Right cardiac atrium (tissue), 5 donors: Measurements from ENCODE around the gene STYK1. TPM values are rescaled to one million over a fixed set of nuclear protein-coding genes. Genes with fewer than 3 reads are reported as not detected.

Experiments used
- ATAC-seq, 2 donors: fragments of 200-7000 bp; cut with Tn5 transposase; one replicate each; pipeline versions ENCODE4 v1.8.0 to v1.9.1; 2020; ENCODE audit warnings: moderate library complexity in 2 of 2, mild to moderate bottlenecking in 1 of 2
- DNase-seq, 3 donors: peaks; one replicate each; pipeline ENCODE4 v3.0.0-alpha.2; 2020
- H3K27ac ChIP-seq: one replicate; pipeline ENCODE4 v1.5.1; 2013; ENCODE audit warnings: mild to moderate bottlenecking, low read length, control low read depth, moderate library complexity
- H3K27me3 ChIP-seq: one replicate; pipeline ENCODE4 v1.6.1; 2013; ENCODE audit not compliant: control insufficient read depth, insufficient read depth
- H3K4me1 ChIP-seq: one replicate; pipeline ENCODE4 v1.6.1; 2013; ENCODE audit warnings: low read length; ENCODE audit not compliant: control insufficient read depth, insufficient read depth
- H3K4me3 ChIP-seq: one replicate; pipeline ENCODE4 v1.5.1; 2013; ENCODE audit warnings: low read length, control low read depth
- H3K9me3 ChIP-seq: one replicate; pipeline ENCODE4 v1.6.1; 2013; ENCODE audit warnings: low read length; ENCODE audit not compliant: control insufficient read depth
- WGBS: extraction: QIAGEN DNeasy Blood & Tissue Kit; methylation state at CpG from one replicate; pipeline ENCODE4 v1.1.7; 2013; 5-methylcytosine and 5-hydroxymethylcytosine counted together
- intact Hi-C, 4 donors: fragments of 100-400 bp; cut with DNase I; formaldehyde crosslinking; loops; one replicate each; pipeline versions ENCODE4 v1.11.0 to v1.14.0; 2022 to 2023
- long read RNA-seq, 4 donors: library from polyadenylated mRNA; unstranded; transcript quantifications; one replicate each; pipeline ENCODE4 v2.0.0, GENCODE V29; 2020 to 2021
- polyA plus RNA-seq: library from polyadenylated mRNA; stranded (reverse); fragments of 200-250 nt; gene quantifications from one replicate; pipeline ENCODE4 v1.2.3, GENCODE V29; 2013
- total RNA-seq, 4 donors: library from RNA; stranded (reverse); fragmentation: NEBNext Ultra II Directional; extraction: Animal tissue kit (Norgen Biotek cat#: 25700); gene quantifications; one replicate each; pipeline ENCODE4 v1.2.1, GENCODE V29; 2021
- donor health status: healthy with polysubstance abuse.
- donor health status: DM: no; HTN: yes; CAD: no.
- donor health status: DM: no; HTN: no; CAD: no.
- donor health status: DM: no; HTN: yes; CAD: no; lungs with severe emphysema.
- donor health status: DM: yes; HTN: yes; CAD: no.

Gene STYK1
- total RNA-seq (under 1 TPM in 1 of 4 donors, not detected in 3; 0.09 TPM), polyA plus RNA-seq (0.02 TPM)
- long read RNA-seq, donor 1 = 0 reads
- long read RNA-seq, donor 2 = 0 reads
- long read RNA-seq, donor 3 = 0 reads
- long read RNA-seq, donor 4 = 0 reads

GRCh38 chr12:10673659-10674384 is at the start of gene STYK1:
Gene STYK1 (minus strand): TSS chr12:10674052. CDS start chr12:10634618, 39,434 bp downstream.
- intact Hi-C loops = no loop called here
- Histone ChIP-seq H3K4me3 (peak within 1 kb of the TSS; percentile 69), H3K4me1 (no peaks in the 10 kb centered on the region), H3K9me3 (no peaks in the 10 kb centered on the region), H3K27ac (no peak within 1 kb of the TSS), H3K27me3 (no peaks in the 10 kb centered on the region)
- peak; percentile 70 to 75 for ATAC-seq
- WGBS = under 1% methylated on average over 35 of the region's 35 CpGs
- peak; percentile 35 to 74 (median 64) for DNase-seq

GRCh38 chr12:10722905-10723746 is 49.3 kb upstream of the STYK1 start, which contains the start of gene YBX3:
Gene YBX3 (minus strand): TSS chr12:10723323. CDS start chr12:10723111, 212 bp downstream.
- Histone ChIP-seq H3K4me1 (peaks cover 5% of the 10 kb centered on the region), H3K9me3 (no peaks in the 10 kb centered on the region), H3K27ac (peak within 1 kb of the TSS; percentile 87), H3K27me3 (no peaks in the 10 kb centered on the region), H3K4me3 (peak within 1 kb of the TSS; percentile 85)
- intact Hi-C loops = loop anchor here in 2 of 4 donors (10.0 kb wide), 1 partner anchor 108 kb away; the partner anchor contains the start of gene MAGOHB (in 2 of the 2)
- peak; percentile 92 to 96 (median 95) for DNase-seq
- peak; percentile 80 to 87 for ATAC-seq
- WGBS = under 1% methylated on average over 95 of the region's 95 CpGs

GRCh38 chr12:10722502-10722904 is 48.7 kb upstream of the STYK1 start:
- Histone ChIP-seq H3K4me3 (peak overlapping the region; percentile 85), H3K9me3 (no peaks in the 10 kb centered on the region), H3K27me3 (no peaks in the 10 kb centered on the region), H3K4me1 (peaks cover 5% of the 10 kb centered on the region), H3K27ac (peak overlapping the region; percentile 87)
- DNase-seq (peak; percentile 56 to 83 (median 81)), ATAC-seq (peak; percentile 59 to 70)
- intact Hi-C loops = loop anchor here in 2 of 4 donors (10.0 kb wide), 1 partner anchor 108 kb away; the partner anchor contains the start of gene MAGOHB (in 2 of the 2)
- under 1% methylated on average over 36 of the region's 36 CpGs for WGBS

GRCh38 chr12:10721651-10722501 is 48.0 kb upstream of the STYK1 start:
- Histone ChIP-seq H3K27me3 (no peaks in the 10 kb centered on the region), H3K9me3 (no peaks in the 10 kb centered on the region), H3K4me1 (peaks cover 7% of the 10 kb centered on the region), H3K27ac (peak overlapping the region; percentile 87), H3K4me3 (peak overlapping the region; percentile 85)
- DNase-seq (peak; percentile 93 to 95 (median 94)), ATAC-seq (peak; percentile 94 to 96)
- intact Hi-C loops = loop anchor here in 2 of 4 donors (10.0 kb wide), 1 partner anchor 107 kb away; the partner anchor contains the start of gene MAGOHB (in 2 of the 2)
- under 1% methylated on average over 26 of the region's 26 CpGs for WGBS

- Histone ChIP-seq H3K4me1 (peaks cover 7% of the 10 kb centered on the region), H3K9me3 (no peaks in the 10 kb centered on the region), H3K27me3 (no peaks in the 10 kb centered on the region), H3K27ac (peak overlapping the region; percentile 87), H3K4me3 (peak overlapping the region; percentile 85)
- peak in 1 of 2 donors; percentile 5 for ATAC-seq
- DNase-seq = no peak
- WGBS = 26% methylated on average over 3 of the region's 3 CpGs
- intact Hi-C loops = loop anchor here in 2 of 4 donors (10.0 kb wide), 1 partner anchor 106 kb away; the partner anchor contains the start of gene MAGOHB (in 2 of the 2)
These were observed 47.3 kb upstream of the STYK1 start for GRCh38 chr12:10720974-10721650.

- Histone ChIP-seq H3K4me1 (peaks cover 7% of the 10 kb centered on the region), H3K4me3 (no peak overlapping the region), H3K27me3 (no peaks in the 10 kb centered on the region), H3K9me3 (no peaks in the 10 kb centered on the region), H3K27ac (no peak overlapping the region)
- intact Hi-C loops = no loop called here
- 44% methylated on average over 4 of the region's 4 CpGs for WGBS
- ATAC-seq (no peak), DNase-seq (no peak)
These were observed 45.6 kb upstream of the STYK1 start for GRCh38 chr12:10719482-10719881.

- no peaks in the 10 kb centered on the region for H3K9me3 ChIP-seq
- intact Hi-C loops = no loop called here
- H3K4me3 ChIP-seq = peak overlapping the region; percentile 13
- no peaks in the 10 kb centered on the region for H3K27me3 ChIP-seq
- peaks cover 7% of the 10 kb centered on the region for H3K4me1 ChIP-seq
- peak overlapping the region; percentile 73 for H3K27ac ChIP-seq
- DNase-seq = no peak
- WGBS = 35% methylated on average over 4 of the region's 4 CpGs
- ATAC-seq = no peak
These were observed 44.5 kb upstream of the STYK1 start for GRCh38 chr12:10718279-10718821.

- intact Hi-C loops = no loop called here
These were observed 43.6 kb upstream of the STYK1 start for GRCh38 chr12:10717410-10717809.

GRCh38 chr12:10716704-10717315 is 43.0 kb upstream of the STYK1 start:
- 17% methylated on average over 6 of the region's 6 CpGs for WGBS
- Histone ChIP-seq H3K9me3 (no peaks in the 10 kb centered on the region), H3K27ac (peak overlapping the region; percentile 29), H3K4me3 (no peak overlapping the region), H3K27me3 (no peaks in the 10 kb centered on the region), H3K4me1 (peaks cover 7% of the 10 kb centered on the region)
- peak; percentile 95 to 96 for ATAC-seq
- intact Hi-C loops = no loop called here
- DNase-seq = peak; percentile 87 to 92 (median 89)

More at GRCh38 chr12:10717410-10717809, 43.6 kb upstream of the STYK1 start:
- ATAC-seq = no peak
- Histone ChIP-seq H3K27me3 (no peaks in the 10 kb centered on the region), H3K9me3 (no peaks in the 10 kb centered on the region), H3K27ac (peak overlapping the region; percentile 85), H3K4me1 (peaks cover 7% of the 10 kb centered on the region), H3K4me3 (no peak overlapping the region)
- no peak for DNase-seq
- 21% methylated on average over 2 of the region's 2 CpGs for WGBS
